Tibial nerve (tissue), 4 donors: ENCODE measurements around the gene WARS2.

Source experiments
- EP300 ChIP-seq, 2 donors: sonication (generic); formaldehyde crosslinking; IDR thresholded peaks; one replicate each; pipeline ENCODE4 v1.6.1; 2017; ENCODE audit warnings: antibody characterized with exemption in 2 of 2, mild to moderate bottlenecking in 1 of 2
- POLR2A ChIP-seq, 2 donors: fragments of 450-650 bp; IDR thresholded peaks; one replicate each; pipeline ENCODE4 v1.6.1; 2017; ENCODE audit warnings: antibody characterized with exemption in 2 of 2, mild to moderate bottlenecking in 2 of 2, moderate library complexity in 2 of 2
- TF ChIP-seq, protein P1 (sequence below), 5 experiments: fragments of 200-600 bp in 3 of 5; fragments of 450-650 bp in 2 of 5; sonication (generic) in 3 of 5; IDR thresholded peaks; one replicate each; pipeline ENCODE4 v1.5.1; 2016 to 2019; ENCODE audit warnings: antibody characterized with exemption in 5 of 5, mild to moderate bottlenecking in 3 of 5, moderate library complexity in 2 of 5

DNA sequence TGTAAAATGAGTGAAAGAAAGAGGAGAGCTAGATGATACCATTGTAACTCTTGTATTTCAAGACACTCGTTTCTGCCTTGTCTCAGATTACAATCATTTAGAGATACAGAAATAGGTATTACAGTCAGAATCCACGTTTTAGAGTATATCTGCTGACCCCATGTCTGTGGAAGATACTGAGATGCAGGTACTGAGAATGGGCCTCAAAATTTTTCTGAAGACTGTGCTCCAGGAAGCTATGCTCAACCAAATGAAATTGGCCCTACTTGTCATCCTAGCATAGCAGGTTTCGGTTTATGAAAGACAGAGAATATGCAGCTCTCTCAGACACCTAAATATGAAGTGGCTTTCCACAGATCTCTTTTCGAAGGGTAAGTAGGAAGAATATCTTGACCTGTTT lies 6.0 kb upstream of the WARS2 start:
- TF ChIP-seq, protein P1, sequence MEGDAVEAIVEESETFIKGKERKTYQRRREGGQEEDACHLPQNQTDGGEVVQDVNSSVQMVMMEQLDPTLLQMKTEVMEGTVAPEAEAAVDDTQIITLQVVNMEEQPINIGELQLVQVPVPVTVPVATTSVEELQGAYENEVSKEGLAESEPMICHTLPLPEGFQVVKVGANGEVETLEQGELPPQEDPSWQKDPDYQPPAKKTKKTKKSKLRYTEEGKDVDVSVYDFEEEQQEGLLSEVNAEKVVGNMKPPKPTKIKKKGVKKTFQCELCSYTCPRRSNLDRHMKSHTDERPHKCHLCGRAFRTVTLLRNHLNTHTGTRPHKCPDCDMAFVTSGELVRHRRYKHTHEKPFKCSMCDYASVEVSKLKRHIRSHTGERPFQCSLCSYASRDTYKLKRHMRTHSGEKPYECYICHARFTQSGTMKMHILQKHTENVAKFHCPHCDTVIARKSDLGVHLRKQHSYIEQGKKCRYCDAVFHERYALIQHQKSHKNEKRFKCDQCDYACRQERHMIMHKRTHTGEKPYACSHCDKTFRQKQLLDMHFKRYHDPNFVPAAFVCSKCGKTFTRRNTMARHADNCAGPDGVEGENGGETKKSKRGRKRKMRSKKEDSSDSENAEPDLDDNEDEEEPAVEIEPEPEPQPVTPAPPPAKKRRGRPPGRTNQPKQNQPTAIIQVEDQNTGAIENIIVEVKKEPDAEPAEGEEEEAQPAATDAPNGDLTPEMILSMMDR (IDR thresholded peaks at IDR 0.05), result no peak
- TF ChIP-seq EP300 (IDR thresholded peaks at IDR 0.05), result no peak
- no peak for TF ChIP-seq POLR2A (IDR thresholded peaks at IDR 0.05)
